Aorta (tissue), 5 donors: ENCODE data around the gene ADM5. TPM values are rescaled to one million over a fixed set of nuclear protein-coding genes. Genes with fewer than 3 reads are reported as not detected.

ENCODE experiments used
- ATAC-seq: fragments of 200-7000 bp; cut with Tn5 transposase; one replicate; pipeline ENCODE4 v1.9.1; 2022; ENCODE audit warnings: moderate library complexity; ENCODE audit not compliant: low FRiP score
- DNase-seq, 2 donors: peaks; one replicate each; pipeline ENCODE4 v3.0.0-alpha.2; 2020
- H3K27ac ChIP-seq, 2 donors: one replicate each; pipeline ENCODE4 v1.5.1; 2013; ENCODE audit warnings: low read length in 2 of 2, mild to moderate bottlenecking in 2 of 2, moderate library complexity in 2 of 2, control low read depth in 1 of 2, inconsistent platforms in 1 of 2, low read depth in 1 of 2
- H3K27me3 ChIP-seq, 2 donors: one replicate each; pipeline ENCODE4 v1.6.1; 2013; ENCODE audit warnings: control low read depth in 1 of 2, low read length in 1 of 2, mild to moderate bottlenecking in 1 of 2, moderate library complexity in 1 of 2; ENCODE audit not compliant: insufficient read depth in 2 of 2, control insufficient read depth in 1 of 2
- H3K36me3 ChIP-seq, 2 donors: one replicate each; pipeline ENCODE4 v1.6.1; 2013; ENCODE audit warnings: control low read depth in 1 of 2, low read length in 1 of 2, mild to moderate bottlenecking in 1 of 2; ENCODE audit not compliant: insufficient read depth in 2 of 2, control insufficient read depth in 1 of 2
- H3K4me1 ChIP-seq, 2 donors: one replicate each; pipeline ENCODE4 v1.6.1; 2013; ENCODE audit warnings: low read length in 2 of 2, control low read depth in 1 of 2, mild to moderate bottlenecking in 1 of 2, moderate library complexity in 1 of 2; ENCODE audit not compliant: insufficient read depth in 2 of 2, control insufficient read depth in 1 of 2
- H3K4me3 ChIP-seq, 2 donors: one replicate each; pipeline ENCODE4 v1.5.1; 2013; ENCODE audit warnings: low read length in 2 of 2, control low read depth in 1 of 2, mild to moderate bottlenecking in 1 of 2
- H3K9me3 ChIP-seq: one replicate; pipeline ENCODE4 v1.6.1; 2013; ENCODE audit warnings: mild to moderate bottlenecking, low read length; ENCODE audit not compliant: control insufficient read depth
- WGBS, 2 donors: extraction: QIAGEN DNeasy Blood & Tissue Kit; methylation state at CpG; one replicate each; pipeline ENCODE4 v1.1.7; 2013; 5-methylcytosine and 5-hydroxymethylcytosine counted together
- intact Hi-C, 2 donors: fragments of 100-400 bp; cut with DNase I; formaldehyde crosslinking; loops; one replicate each; pipeline versions ENCODE4 v1.14.2 to v1.15.0; 2022
- polyA plus RNA-seq, 2 donors: library from polyadenylated mRNA; stranded (reverse); fragments of 200-250 nt; gene quantifications; one replicate each; pipeline ENCODE4 v1.2.3, GENCODE V29; 2013
- total RNA-seq, 2 donors: library from RNA; stranded (reverse); fragmentation: NEBNext Ultra II Directional; extraction: Animal tissue kit (Norgen Biotek cat#: 25700); gene quantifications; one replicate each; pipeline ENCODE4 v1.2.1, GENCODE V29; 2021
- donor health status: healthy with polysubstance abuse.
- donor health status: Bipolar disorder and iron deficiency.
- donor health status: DM: no; HTN: no; CAD: no.
- donor health status: DM: no; HTN: no; CAD: no.
- donor health status: DM: yes; HTN: yes; CAD: no.

ADM5 gene
- total and polyA plus RNA-seq, 4 donors = 0.13 to 4.8 (median 0.78) TPM

GRCh38 chr19:49646586-49646985 is 42.8 kb upstream of the ADM5 start:
- Histone ChIP-seq H3K36me3 (peaks cover 0 to 1% of the 10 kb centered on the region in 2 donors), H3K4me1 (no peaks in the 10 kb centered on the region), H3K4me3 (no peak overlapping the region), H3K27me3 (no peaks in the 10 kb centered on the region), H3K27ac (no peak overlapping the region), H3K9me3 (no peaks in the 10 kb centered on the region)
- intact Hi-C loops = no loop called here
- no peak for ATAC-seq
- DNase-seq = peak in 1 of 2 donors; percentile 64
- WGBS, 2 donors = 87 to 88% methylated on average over 17 of the region's 17 CpGs

GRCh38 chr19:49651029-49651819 is 38.2 kb upstream of the ADM5 start:
- H3K4me1 ChIP-seq = no peaks in the 10 kb centered on the region
- WGBS, 2 donors = 94 to 95% methylated on average over 71 to 72 of the region's 72 CpGs
- H3K36me3 ChIP-seq = peaks cover 0 to 1% of the 10 kb centered on the region in 2 donors
- DNase-seq = peak in 1 of 2 donors; percentile 77
- H3K27ac ChIP-seq = no peak overlapping the region
- no peaks in the 10 kb centered on the region for H3K9me3 ChIP-seq
- H3K4me3 ChIP-seq = no peak overlapping the region
- intact Hi-C loops = no loop called here
- ATAC-seq = no peak
- H3K27me3 ChIP-seq = no peaks in the 10 kb centered on the region

- Histone ChIP-seq H3K27ac (no peak overlapping the region), H3K4me3 (no peak overlapping the region), H3K9me3 (no peaks in the 10 kb centered on the region), H3K27me3 (no peaks in the 10 kb centered on the region), H3K36me3 (no peaks in the 10 kb centered on the region), H3K4me1 (no peaks in the 10 kb centered on the region)
- intact Hi-C loops = no loop called here
- peak in 1 of 2 donors; percentile 75 for DNase-seq
- WGBS, 2 donors = 94 to 96% methylated on average over 91 to 110 of the region's 110 CpGs
- no peak for ATAC-seq
Measured at GRCh38 chr19:49651820-49652550, 37.4 kb upstream of the ADM5 start.

GRCh38 chr19:49652551-49653465 is 36.6 kb upstream of the ADM5 start:
- WGBS, 2 donors = 92% methylated on average over 52 to 58 of the region's 58 CpGs
- Histone ChIP-seq H3K9me3 (no peaks in the 10 kb centered on the region), H3K4me3 (no peak overlapping the region), H3K27ac (no peak overlapping the region), H3K4me1 (no peaks in the 10 kb centered on the region), H3K27me3 (no peaks in the 10 kb centered on the region), H3K36me3 (no peaks in the 10 kb centered on the region)
- ATAC-seq (no peak), DNase-seq (peak in 1 of 2 donors; percentile 70)
- intact Hi-C loops = no loop called here

- peak in 1 of 2 donors; percentile 70 for DNase-seq
- Histone ChIP-seq H3K36me3 (no peaks in the 10 kb centered on the region), H3K4me3 (no peak overlapping the region), H3K27me3 (no peaks in the 10 kb centered on the region), H3K27ac (no peak overlapping the region), H3K9me3 (no peaks in the 10 kb centered on the region), H3K4me1 (no peaks in the 10 kb centered on the region)
- WGBS, 2 donors = 80 to 85% methylated on average over 13 of the region's 13 CpGs
- intact Hi-C loops = no loop called here
- no peak for ATAC-seq
Measured at GRCh38 chr19:49653466-49653806, 36.0 kb upstream of the ADM5 start.

- intact Hi-C loops = no loop called here
- Histone ChIP-seq H3K4me1 (no peaks in the 10 kb centered on the region), H3K27ac (no peak overlapping the region), H3K9me3 (no peaks in the 10 kb centered on the region), H3K27me3 (no peaks in the 10 kb centered on the region), H3K4me3 (no peak overlapping the region), H3K36me3 (peaks cover 0 to 2% of the 10 kb centered on the region in 2 donors)
- no peak for ATAC-seq
- 78 to 82% methylated on average over 10 of the region's 10 CpGs for WGBS, 2 donors
- peak in 1 of 2 donors; percentile 67 for DNase-seq
Measured at GRCh38 chr19:49654581-49654980, 34.8 kb upstream of the ADM5 start.

GRCh38 chr19:49655570-49656455 is 33.6 kb upstream of the ADM5 start:
- H3K9me3 ChIP-seq = no peaks in the 10 kb centered on the region
- 75 to 76% methylated on average over 23 of the region's 23 CpGs for WGBS, 2 donors
- DNase-seq = no peak
- H3K36me3 ChIP-seq = peaks cover 0 to 2% of the 10 kb centered on the region in 2 donors
- intact Hi-C loops = no loop called here
- H3K4me3 ChIP-seq = no peak overlapping the region
- ATAC-seq = no peak
- no peaks in the 10 kb centered on the region for H3K27me3 ChIP-seq
- no peak overlapping the region for H3K27ac ChIP-seq
- H3K4me1 ChIP-seq = no peaks in the 10 kb centered on the region
